ENCODE measurements around the gene NOTCH3.

- TF ChIP-seq CTCF (IDR thresholded peaks at IDR 0.05) (no peak), ZFX (IDR thresholded peaks at IDR 0.05; ENCODE audit: borderline replicate concordance) (no peak)
Measured at GRCh38 chr19:15120135-15121026, 80.4 kb downstream of the NOTCH3 start.
